Central memory CD4-positive, alpha-beta T cell (primary cell): Measurements from ENCODE around the gene EME2.
"Not testable (repeated sequence)": the region's sequence is repeated elsewhere in the genome, so short reads cannot be mapped to it uniquely, and the experiment has no call there.

Experiments used
- DNase-seq: peaks from one replicate; pipeline ENCODE4 v3.0.0; 2022

Gene EME2

DNA sequence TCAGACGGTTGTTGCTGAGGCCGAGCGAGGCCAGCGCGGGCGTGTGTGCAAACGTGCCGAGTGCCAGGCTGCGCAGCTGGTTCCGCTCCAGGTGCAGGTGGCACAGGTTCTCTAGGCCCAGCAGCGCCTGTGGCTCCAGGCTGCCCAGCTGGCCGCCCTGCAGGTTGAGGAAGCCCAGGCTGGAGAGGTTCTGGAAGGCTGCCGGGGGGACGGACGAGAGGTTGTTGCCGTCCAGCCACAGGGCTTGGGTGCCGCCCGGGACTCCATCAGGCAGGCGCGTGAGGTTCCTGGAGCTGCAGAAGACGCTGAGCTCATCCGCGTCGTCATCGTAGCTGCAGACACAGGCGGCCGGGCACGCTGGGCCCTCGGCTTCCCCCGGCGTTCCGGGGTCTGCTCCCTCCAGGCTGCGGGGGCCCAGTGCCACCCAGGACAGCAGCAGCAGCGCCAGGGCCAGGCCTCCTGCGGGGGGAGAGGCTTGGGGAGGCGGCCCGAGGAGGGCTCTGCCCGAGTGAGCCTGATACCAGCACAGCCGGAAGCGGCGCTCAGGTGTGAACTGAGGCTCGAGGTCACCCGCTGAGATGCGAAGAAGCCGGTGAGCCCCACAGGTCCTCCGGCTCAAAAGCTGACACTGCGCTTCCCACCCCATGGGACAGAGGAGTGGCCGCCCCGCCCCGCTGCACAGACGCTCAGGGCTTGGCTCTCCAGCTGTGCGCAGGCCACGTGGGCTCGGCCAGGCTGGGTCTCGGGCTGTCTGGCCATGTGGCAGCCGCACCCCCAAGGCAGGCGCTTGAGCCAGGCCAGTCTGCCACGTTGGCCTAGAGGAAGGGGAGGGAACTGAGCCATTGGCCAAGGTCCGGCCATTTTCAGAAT is 19.6 kb downstream of the EME2 start:
- no peak for DNase-seq

DNA sequence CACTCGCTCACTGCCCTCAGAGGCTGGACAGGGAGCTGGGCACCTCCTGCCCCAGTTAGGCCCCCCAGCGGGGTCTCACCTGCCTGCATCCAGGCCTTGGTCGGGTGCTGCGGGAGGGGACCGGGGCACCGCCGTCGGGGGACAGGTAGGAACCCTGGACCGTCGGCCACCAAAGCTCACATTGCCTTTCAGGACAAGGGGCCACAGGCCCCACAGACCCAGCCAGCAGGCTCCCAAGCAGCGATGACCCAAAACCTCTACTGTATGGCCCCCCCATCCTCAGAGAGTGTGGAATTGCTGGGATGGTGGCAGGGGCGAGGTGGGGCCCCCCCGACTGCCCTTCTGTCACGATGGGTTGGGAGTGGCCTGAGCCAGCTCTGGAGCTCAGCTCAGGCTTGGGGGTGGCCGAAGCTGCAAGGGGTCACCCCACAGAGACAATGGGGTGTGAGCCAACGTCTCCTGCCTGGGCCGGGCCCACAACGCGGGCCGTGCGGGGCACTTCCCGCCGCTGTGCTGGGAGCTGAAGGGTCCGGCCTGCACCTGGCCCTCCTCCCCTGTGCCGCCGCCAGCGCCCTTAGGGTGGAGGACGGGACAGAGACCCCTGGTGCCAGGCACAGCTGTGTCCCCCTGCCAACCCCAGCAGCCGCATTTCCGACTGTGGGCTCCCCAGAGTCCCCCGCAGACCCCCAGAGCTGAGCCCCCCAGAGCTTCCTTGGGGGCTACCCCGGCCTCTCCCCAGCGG is 20.4 kb downstream of the EME2 start:
- DNase-seq: no peak

DNA sequence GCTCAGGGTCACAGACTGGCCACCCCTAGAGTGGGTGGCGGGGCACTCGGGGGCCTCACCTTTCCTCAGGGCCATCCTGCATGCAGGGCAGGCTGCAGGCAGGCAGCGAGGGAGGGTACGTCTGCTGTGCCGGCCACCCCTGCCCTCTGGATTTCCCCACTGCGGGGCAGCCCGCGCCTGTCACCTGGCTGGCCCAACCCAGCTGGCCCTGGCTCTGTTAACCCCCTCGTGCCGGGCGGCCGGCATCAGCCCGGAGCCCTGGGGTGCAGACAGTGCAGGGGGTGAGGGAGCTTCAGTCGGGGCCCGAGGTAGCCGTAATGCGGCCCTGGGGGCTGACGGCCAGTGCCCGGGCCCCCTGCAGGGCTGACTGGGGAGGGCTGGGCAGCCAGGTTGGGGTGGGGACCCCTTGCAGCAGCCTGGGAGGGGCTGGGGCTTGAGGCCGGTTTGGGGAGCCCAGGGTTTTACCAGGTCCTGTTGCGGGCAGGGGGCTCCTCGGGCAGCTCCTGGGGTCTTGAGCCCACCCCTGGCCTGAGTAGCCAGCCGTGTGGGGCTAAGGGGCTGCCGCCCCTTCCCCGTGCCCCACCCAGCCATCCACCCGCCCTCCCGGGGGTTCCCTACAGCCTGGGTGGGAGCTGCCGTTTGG is 21.1 kb downstream of the EME2 start, which contains the start of gene IGFALS:
Gene IGFALS (minus strand): TSS at position 128 of the 643 bp plus-strand sequence. CDS start 53 bp downstream, at position 75.
- no peak for DNase-seq

DNA sequence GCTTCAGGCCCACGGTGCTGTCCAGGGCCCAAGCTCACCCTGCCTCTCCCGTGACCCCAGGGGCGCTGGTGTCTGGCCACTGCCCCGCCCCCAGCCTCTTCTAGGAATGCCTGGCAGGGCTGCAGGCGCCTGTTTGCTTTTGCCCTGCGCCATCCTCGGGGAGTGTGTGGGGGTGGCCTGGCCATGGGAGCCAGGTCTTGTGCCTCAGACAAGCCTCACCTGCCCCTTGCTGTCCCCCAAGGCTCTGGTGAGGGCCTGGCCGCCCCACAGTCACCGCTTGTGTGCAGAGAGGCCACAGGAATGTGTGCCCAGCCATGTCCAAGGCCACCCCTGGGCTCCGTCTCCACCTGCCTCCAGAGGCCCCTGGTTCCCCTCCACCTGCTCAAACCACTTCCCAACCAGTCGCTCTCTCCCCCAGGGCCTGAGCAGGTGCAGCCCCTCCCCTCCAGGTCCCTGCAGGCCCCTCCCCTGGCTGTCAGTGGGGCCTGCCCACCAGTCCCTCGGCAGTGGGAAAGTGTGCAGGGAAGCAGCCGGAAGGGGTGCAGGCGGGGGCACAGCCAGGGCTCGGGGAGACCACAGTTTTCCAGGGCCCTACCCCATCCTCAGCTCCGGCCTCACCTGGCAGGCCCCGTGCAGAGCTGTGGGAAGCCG is 21.7 kb downstream of the EME2 start:
- no peak for DNase-seq

DNA sequence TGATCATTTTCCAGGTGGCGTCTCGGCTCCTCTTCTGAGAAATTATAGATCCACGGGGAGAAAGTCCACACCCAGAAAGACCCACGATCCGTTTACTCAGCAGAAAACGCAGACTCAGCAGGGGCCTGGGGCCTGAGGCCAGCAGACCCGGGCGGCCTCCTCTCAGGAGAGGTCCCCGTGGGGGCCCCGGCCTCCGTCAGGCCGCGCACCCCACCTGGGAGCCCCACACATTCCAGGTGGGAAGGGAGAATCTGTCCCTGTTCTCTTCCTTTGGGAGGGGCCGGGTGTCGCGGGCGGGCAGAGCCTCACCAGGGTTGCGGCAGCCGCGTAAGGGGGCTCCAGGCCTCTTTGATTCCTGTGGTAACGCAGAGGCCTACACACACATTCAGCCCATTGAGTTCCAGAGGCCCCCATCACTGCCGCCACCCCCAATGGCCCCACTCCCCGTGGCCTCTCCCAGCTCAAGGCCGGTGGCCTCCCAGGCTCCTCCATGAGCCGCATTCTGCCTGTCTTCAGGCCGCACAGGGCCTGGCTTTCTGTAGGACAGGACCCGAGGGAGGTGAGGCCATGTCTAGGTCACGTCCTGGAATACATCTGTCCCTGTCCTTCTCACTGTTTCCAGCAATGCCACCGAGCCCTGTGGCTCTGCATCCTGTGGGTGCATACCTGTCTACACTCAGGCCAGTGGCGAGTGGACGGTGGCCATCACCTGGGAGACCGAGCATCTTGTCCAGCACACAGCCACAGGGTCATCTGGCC is 22.5 kb downstream of the EME2 start:
- DNase-seq: no peak

DNA sequence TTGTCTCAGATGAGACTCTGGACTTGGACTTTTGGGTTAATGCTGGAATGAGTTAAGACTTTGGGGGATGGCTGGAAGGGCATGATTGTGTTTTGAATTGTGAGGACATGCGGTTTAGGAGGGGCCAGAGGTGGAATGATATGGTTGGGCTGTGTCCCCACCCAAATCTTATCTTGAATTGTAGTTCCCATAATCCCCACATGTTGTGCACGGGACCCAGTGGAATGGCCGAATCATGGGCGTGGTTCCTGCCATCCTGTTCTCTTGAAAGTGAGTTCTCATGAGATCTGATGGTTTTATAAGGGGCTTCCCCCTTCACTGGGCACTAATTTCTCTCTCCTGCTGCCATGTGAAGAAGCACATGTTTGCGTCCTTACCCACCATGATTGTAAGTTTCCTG is 26.7 kb downstream of the EME2 start:
- DNase-seq: not testable (repeated sequence)

DNA sequence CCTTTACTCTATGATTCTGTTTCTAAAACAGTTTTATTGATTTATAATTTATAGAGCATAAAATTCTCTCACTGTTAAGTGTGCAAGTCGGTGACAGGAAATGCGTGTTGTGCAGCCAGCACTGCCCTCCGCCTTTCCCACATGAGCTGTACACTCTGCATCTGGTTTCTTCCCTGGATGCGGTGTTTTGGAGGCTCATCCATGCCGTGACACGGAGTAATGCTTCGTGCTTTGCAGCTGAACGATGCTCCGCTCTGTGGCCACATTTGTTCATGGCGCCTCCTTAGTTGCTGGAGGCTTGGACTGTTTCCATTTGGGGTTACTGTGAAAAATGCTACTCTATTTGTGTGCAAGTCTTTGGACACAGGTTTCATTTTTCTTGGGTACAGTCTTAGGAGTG is 28.1 kb downstream of the EME2 start:
- no peak for DNase-seq

DNA sequence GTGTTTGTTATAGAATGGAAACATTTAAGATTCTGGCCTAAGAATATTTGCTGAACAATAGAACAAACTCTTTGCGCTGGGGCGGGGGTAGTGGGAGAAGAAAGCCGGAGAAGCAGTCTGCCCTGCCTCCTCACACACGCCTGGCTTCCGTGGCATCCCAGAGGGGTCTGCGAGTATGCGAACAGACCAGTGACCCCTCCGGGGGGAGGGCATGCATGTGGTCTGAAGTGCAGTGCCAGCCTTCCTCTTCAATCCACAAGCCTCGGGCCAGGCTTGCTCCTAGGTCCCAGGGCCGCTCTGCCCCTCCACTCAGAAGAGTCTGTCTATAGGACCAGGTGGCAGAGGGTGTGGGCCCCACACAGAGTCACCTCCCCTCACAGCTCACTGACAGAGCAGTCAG is 35.0 kb downstream of the EME2 start:
- no peak for DNase-seq

DNA sequence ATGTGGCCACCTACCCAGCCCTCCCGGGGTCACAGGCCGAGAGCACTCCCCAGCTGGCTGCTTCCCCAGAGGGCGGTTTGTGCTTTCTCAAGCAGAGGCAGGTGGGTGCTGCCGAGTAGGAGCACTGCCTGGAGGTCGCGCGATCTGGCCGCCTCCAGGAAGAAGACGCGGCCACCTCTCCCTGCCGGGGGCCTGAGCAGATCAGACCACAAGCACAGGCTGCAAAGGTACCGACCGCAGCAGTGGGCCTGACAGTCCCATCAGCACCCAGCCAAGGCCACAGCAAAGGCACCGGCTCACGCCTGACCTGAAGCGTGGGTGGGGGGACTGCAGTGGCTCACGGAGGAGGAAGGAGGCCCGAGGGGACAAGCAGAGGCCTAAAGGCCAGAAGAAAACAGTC is 36.1 kb downstream of the EME2 start:
- no peak for DNase-seq

DNA sequence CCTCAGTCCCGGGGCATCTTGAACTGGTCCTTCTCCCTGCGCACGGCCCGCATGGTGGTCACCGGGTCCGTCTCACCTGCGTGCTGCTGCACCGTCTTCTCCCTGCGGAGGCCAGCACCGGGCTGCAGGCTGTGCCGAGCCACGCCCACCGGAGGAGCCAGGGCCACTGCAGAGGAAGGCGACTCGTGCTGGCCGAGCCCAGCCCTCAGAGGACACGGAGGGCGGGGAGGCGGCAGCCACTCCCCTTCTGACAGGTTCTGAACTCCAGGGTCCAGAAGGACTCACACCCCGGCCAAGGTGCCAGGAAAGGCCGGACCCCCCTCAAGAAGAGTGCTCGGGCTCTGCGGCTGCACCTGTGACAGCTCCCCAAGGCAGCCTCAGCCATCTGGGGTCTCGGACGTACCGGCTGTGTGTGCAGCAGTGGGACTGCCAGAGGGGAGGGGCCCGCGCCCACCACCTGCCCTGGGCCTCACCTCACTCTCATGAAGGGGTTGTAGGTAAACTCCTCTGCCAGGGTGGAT is 36.7 kb downstream of the EME2 start:
- DNase-seq: no peak

DNA sequence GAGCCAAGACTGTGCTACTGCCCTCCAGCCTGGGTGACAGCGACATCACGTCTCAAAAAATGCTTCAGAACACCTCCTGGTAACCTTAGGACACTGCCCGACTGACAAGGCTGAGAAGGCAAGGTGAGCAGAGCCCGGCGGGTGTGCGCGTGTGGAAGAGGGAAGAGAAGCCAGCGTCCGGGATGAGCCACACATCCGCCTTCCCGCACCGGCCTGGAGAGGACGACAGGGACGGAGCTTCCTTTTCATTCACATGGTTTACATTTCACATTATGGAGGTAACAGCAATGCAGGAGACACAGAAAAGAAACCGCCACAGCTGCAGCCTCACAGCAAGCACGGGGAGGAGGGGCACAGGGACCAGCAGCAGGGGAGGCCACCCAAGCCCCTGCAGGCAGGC is 37.5 kb downstream of the EME2 start:
- DNase-seq: no peak

DNA sequence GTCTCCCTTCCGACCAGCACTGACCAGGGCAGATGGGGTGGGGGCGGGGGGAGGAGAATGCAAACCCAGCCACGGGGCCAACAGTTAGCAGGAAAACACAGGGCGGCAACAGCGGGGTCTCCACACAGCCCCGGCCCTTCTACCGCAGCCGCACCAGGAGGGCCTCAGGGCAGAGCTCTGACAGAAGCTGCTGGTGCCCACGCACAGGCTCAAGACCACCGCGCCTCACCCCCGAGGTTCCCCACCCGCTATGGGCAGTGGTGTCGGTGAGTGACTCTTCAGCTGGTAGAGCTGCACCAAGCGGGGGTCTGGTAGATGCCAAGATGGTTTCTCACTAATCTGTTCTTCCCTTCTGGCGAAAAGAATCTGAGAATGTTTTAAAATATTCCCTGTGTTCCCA is 37.9 kb downstream of the EME2 start:
- no peak for DNase-seq

DNA sequence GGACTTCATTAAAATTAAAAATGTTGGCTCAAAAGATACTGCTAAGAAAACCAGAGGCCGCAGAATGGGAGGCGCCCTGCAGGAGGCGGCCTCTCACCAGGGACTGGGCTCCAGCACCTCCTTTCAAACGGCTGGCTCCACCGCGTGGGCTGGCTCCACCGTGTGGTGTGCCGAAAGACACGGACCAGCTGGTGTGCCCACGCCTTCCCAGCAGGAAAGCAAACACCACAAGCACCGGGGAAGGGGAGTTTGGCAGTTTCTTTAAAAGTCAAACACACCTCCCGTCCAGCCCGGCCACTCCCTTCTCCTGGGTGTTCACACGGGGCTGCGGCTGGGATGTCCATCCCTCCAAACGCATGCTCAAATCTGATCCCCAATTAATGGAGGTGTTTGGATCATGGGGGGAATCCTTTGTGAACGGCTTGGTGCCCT is 40.1 kb downstream of the EME2 start:
- peak; percentile 22 for DNase-seq

DNA sequence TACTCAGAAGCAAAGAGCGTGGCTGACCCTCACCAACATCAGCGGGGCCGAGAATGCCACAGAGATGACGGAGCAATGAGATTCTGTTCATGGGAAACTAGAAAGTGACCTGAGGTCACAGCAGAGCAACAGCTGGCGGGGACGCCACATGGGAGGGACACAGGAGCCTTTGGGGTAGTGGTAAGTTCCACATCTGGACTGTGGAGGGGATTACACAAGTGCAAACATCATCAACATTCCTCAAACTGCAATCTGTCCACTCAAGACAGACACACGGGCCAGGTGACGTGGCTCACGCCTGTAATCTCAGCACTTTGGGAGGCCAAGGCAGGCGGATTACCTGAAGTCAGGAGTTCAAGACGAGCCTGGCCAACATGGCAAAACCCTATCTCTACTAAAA is 42.9 kb downstream of the EME2 start:
- DNase-seq: no peak

DNA sequence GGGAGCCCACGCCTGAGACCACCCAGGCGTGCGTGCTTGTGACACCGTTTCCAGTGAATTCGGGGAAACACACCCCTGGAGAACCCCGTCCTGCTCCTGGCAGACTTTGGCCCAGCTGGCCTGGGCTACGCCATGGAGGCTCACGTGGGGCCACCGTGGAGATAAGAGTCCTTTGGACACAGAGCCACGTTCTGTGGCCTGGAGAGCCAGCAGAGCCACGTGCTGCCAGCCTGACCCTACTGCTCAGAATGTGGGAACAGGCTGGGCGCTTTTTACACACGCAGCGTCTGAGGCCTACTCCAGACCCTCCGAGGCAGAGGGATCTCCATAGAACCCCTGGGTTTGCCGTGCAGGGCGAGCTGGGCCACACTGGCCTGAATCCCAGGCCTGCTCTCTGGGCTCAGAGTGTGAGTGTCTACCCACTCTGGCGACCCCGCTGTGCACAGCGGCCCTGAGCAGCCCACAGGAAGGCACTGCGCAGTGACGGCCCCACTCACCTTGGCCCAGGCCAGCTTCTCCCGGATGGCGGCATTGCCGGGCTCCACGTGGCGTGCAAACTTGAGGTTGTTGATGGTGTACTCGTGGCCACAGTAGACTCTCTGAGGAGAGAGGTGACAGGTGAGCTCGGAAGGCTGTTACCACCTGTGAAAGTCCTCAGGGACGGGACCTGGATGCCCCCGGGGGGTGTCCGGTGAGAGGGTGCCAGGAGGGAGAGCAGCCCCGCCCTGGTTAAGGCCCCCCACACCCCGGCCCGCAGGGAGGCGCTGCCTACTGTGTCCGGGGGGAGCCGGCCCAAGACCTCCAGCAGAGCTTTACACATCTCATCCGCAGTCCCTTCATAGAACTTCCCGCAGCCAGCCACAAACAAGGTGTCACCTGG is 44.0 kb downstream of the EME2 start:
- DNase-seq: no peak

DNA sequence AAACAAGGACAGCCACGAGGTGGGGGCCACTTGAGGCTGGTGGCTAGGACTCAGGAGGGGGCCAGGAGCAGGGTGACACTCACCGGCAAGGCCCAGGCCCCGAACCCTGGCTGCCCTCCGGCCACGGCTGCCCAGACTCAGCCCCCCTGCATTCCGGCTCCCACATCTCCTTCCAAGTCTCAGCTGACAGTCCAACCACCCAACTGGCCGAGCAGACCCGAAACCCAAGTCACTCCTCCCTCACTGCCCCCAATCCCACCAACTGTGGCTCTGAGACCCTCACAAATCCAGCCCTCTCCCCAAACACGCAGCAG is 44.6 kb downstream of the EME2 start:
- no peak for DNase-seq

DNA sequence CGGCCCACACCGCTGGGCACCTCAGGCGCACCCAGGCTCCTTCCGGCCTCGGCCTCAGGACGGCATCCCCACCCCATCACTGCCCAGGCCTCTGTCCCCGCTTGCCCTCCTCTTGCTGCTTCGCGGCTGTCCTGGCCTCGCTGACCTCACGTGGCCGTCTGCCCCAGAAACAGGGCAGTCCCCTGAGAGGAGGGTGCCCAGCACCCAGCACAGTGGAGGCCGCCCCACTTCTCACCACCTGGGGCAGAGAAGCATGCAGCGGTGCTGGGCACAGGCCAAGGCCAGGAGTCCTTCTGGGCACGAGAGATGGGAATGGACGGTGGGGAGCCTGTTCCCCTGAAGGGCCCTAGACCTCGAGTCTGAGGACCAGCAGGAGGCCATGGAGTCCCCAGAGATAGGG is 45.1 kb downstream of the EME2 start:
- no peak for DNase-seq

DNA sequence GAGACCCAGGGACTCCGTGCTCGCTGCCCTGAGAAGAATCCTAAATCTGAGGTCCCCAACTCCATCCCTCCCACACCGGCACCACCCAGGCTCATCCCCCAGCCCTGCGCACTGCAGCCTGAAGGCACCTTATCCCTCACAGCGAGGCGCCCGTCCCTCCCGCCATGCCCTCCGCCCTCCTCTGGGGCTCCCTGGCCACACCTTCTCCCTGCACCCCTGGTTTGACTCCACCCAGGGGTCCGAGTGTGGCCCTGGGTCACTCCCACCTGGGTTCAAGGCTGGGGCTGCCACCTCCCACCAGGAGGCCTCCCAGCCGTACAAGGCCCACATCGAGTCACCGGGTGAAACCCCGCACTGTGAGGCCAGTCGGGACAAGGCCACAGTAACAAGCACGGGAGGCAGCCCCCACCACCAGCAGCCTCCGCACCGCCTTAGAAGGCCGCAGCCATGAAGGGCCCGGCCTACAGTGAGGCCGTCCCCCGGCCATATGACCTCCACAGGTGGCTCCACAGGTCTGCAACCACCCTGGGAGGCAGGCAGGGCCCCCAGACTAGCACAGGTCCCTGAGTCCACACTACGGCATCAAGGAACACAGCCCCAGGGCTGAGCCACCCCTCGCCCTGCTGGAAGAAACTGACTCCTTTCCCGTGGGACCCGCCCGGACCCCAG is 45.7 kb downstream of the EME2 start:
- no peak for DNase-seq

DNA sequence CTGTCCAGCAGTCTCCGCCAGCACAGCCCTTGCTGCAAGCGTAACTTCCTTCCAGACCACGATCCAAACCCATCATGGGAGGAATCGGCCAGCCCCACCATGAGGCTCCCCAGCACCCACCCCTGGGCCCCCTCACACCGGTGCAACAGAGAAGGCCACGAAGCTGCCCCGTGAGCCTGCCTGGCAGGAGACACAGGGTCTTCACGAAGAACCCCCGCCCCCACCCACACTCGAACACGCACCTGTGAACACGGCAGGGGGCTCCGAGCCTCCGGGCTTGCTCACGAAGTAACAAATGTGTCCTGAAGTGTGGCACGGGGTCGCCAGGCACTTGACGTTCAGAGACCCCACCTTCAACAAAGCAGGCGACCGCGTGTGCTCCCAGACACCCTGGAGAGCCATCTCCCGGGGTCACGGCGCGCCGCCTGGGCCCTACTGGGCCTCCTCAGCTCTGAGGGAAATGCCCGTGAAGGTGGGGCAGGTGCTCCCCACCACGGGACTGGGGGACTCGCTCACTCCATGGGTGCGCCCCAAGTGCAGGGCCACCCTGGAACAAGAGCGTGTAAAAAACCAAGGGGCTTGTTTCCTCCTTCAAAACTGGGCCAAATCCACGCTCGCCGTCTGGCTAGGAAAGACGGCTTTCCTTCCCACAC is 46.4 kb downstream of the EME2 start:
- DNase-seq: no peak

DNA sequence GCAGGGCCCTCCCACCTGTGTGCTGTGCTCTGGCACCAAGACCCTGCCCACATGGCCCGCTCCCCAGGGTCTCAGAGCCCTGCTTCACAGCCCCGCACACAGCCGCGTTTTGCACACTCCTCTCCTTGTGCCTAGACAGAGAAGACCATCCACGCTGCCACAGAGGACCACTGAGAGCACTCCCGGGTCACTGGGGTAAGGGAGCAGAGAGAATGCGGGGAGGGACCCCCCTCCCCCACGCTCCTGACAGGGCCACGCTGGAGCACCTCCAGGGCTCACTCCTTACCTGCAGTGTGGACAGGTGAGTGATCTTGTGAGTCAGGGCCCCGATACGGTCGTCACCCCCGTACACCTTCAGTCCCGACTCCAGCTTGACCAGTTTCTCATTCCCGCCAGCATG is 47.0 kb downstream of the EME2 start:
- no peak for DNase-seq
